ENCODE results near the gene RNF223. TPM values are rescaled to one million over a fixed set of nuclear protein-coding genes. Genes with fewer than 3 reads are reported as not detected.

RNF223 gene
- total RNA-seq, 1 experiment from 2014 or later: not detected

- H3K27ac ChIP-seq (ENCODE audit: insufficient read length, low read depth, low read length): no peak overlapping the region
- no peak overlapping the region for H3K4me2 ChIP-seq (ENCODE audit: insufficient read depth, insufficient read length, low read length)
- no peak for DNase-seq
- H4K5ac ChIP-seq (ENCODE audit: insufficient read length, low read depth, low read length): no peak overlapping the region
- Mint-ChIP-seq H3K27ac (no peak overlapping the region), H3K27me3 (ENCODE audit: low read depth) (peaks cover 26% of the 10 kb centered on the region), H3K4me1 (peaks cover 4 to 7% of the 10 kb centered on the region in 2 experiments), H3K36me3 (ENCODE audit: insufficient read depth in 1 of 3, low read depth in 3 of 3) (peaks cover 10 to 38% (median 34%) of the 10 kb centered on the region in 3 experiments), H3K9me3 (no peaks in the 10 kb centered on the region), H3K4me3 (no peak overlapping the region)
- H4K8ac ChIP-seq (replicated peaks; ENCODE audit: insufficient read length, low read depth, low read length): no peak overlapping the region
- no peak overlapping the region for H2AFZ ChIP-seq (ENCODE audit: low read length)
- H4K91ac ChIP-seq (ENCODE audit: insufficient read length, low read depth, low read length): no peak overlapping the region
- no peak for TF ChIP-seq CTCF (conservative IDR thresholded peaks at IDR 0.05)
- H3K14ac ChIP-seq (ENCODE audit: insufficient read depth, low read length): no peak overlapping the region
- no peaks in the 10 kb centered on the region for H3K79me1 ChIP-seq (ENCODE audit: insufficient read depth, low read depth, low read length, poor library complexity, severe bottlenecking)
- H3K79me2 ChIP-seq (ENCODE audit: insufficient read depth, low read length): no peaks in the 10 kb centered on the region; the same call in 1 of the 2 replicates
- no peak overlapping the region for H2AK5ac ChIP-seq (ENCODE audit: insufficient read length, low read length)
- no peak overlapping the region for H2BK120ac ChIP-seq (ENCODE audit: low read depth, low read length, poor library complexity, severe bottlenecking)
- no peak overlapping the region for H2BK12ac ChIP-seq (ENCODE audit: insufficient read length, low read depth, low read length)
- H3K23me2 ChIP-seq (ENCODE audit: insufficient read length, low read depth, low read length, poor library complexity, severe bottlenecking): no peaks in the 10 kb centered on the region
- H2BK15ac ChIP-seq (ENCODE audit: low read depth, low read length): no peak overlapping the region
- H3K4me1 ChIP-seq (ENCODE audit: insufficient read depth, low read length): no peaks in the 10 kb centered on the region
- no peak overlapping the region for H2BK5ac ChIP-seq (ENCODE audit: insufficient read length, low read length)
- no peak overlapping the region for H3K18ac ChIP-seq (ENCODE audit: insufficient read length, low read depth, low read length)
- no peaks in the 10 kb centered on the region for H4K20me1 ChIP-seq (ENCODE audit: control insufficient read depth, insufficient read depth, insufficient read length)
- H3K9me3 ChIP-seq (ENCODE audit: control insufficient read depth, low read depth, low read length): no peaks in the 10 kb centered on the region
- no CpG with 5 or more reads among the region's 18 CpGs for WGBS (ENCODE audit: extremely low coverage, insufficient read length, low lambda C conversion rate)
- H3K4ac ChIP-seq (ENCODE audit: low read depth, low read length): no peak overlapping the region
- no peak overlapping the region for H3K56ac ChIP-seq (ENCODE audit: insufficient read length, low read depth, low read length)
- H3K23ac ChIP-seq (ENCODE audit: insufficient read length, low read depth, low read length): no peak overlapping the region
- H3K27me3 ChIP-seq (ENCODE audit: insufficient read depth, low read length): peaks cover 4% of the 10 kb centered on the region; the same call in 1 of the 2 replicates
- H3K9ac ChIP-seq (ENCODE audit: extremely low read depth, insufficient read length, low read length): no peak overlapping the region
- H2BK20ac ChIP-seq (ENCODE audit: low read depth, low read length, poor library complexity, severe bottlenecking): no peak overlapping the region
- no peak overlapping the region for H3T11ph ChIP-seq (ENCODE audit: low read length)
These were observed 20.4 kb downstream of the RNF223 start for GRCh38 chr1:1053682-1054081.
